Measurements from ENCODE around the gene SCUBE1. TPM values are rescaled to one million over a fixed set of nuclear protein-coding genes. Genes with fewer than 3 reads are reported as not detected.

SCUBE1 gene
- total RNA-seq, 1 experiment from 2014 or later, result 3.9 TPM

DNA sequence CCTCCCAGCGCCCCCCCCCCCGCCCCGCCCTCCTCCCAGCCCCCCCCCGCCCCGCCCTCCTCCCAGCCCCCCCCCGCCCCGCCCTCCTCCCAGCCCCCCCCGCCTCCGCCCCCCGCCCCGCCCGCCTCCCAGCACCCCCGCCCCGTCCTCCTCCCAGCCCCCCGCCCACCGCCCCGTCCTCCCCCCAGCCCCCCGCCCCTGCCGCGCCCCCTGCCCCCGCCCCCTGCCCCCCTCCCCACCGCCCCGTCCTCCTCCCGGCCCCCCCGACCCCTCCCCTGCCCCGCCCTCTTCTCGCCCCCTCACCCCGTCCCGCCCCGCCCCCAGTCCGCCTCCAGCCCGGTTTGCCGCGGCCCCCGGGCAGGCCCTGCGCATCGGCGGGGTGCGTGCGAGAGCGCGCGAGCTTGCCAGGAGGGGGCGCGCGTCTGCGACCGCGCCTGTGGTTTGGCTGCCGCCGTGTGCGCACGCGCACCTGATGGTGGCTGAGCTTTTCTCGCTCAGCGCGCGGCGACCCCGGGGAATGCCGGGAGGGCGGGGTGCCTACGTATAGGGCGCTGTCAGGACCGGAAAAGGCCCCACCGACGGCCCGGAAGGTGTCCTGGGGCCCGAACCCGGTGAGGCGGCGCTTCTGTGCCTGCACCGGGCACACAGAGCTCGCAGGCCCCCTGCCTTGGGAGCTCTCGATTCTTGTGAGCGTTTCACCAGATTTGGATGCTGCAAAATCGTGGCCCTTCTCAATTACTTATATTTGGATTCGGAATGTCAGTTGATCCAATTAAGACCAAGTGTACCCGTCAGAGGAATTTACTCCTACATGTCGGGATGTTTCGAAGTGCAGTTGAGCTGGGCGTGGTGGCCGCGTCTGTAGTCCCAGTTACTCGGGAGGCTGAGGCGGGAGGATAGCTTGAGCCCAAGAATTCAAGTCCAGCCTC is 155.7 kb downstream of the SCUBE1 start:
- H4K20me1 ChIP-seq (ENCODE audit: insufficient read depth), result no peaks in the 10 kb centered on the region
- POLR2A ChIA-PET, result interaction anchor here (0.9 to 1.4 kb wide), 7 partner anchors 9 to 572 kb away, joined by 3 to 9 read pairs (median 4); partner anchors contain the start of gene POLDIP3
- no peaks in the 10 kb centered on the region for H3K9me3 ChIP-seq (ENCODE audit: control insufficient read depth in 1 of 2, insufficient read depth in 1 of 2, low read depth in 1 of 2, low read length in 2 of 2)
- peaks cover 42% of the 10 kb centered on the region for H3K79me2 ChIP-seq (ENCODE audit: insufficient read depth, low read length)
- peak overlapping the region; percentile 78 for H2AFZ ChIP-seq (ENCODE audit: low read depth, low read length, poor library complexity, severe bottlenecking)
- DNase-seq (ENCODE audit: low read depth, low spot score), result peak; percentile 90
- no TSS peak for BruUV-seq (replicated peaks)
- ATAC-seq, result peak; percentile 89
- H3K4me3 ChIP-seq (replicated peaks in 1 of 2; ENCODE audit: low read depth in 1 of 2, low read length in 2 of 2), result peak overlapping the region; percentile 73 to 83
- H3K27ac ChIP-seq (ENCODE audit: low read depth, low read length), result peak overlapping the region; percentile 64
- H3K9ac ChIP-seq (ENCODE audit: low read length), result peak overlapping the region; percentile 80
- CTCF ChIA-PET, result interaction anchor here (0.7 to 1.4 kb wide), 9 partner anchors 9 to 240 kb away, joined by 3 to 11 read pairs (median 6); no protein-coding TSS in a partner anchor
- RAD21 ChIA-PET (ENCODE audit: low non-redundant PET in 1 of 2, low total read pairs in 2 of 2, uncharacterized antibody in 2 of 2, unreplicated experiment in 2 of 2), result interaction anchor here (0.6 to 1.2 kb wide), 2 partner anchors 9 to 41 kb away, joined by 4 to 5 read pairs; no protein-coding TSS in a partner anchor
- intact Hi-C loops (cut with micrococcal nuclease), result no loop called here
- H3K9me2 ChIP-seq (ENCODE audit: insufficient read depth), result no peaks in the 10 kb centered on the region
- H3K4me1 ChIP-seq (ENCODE audit: control insufficient read depth in 1 of 2, insufficient read depth in 2 of 2, low read length in 2 of 2), result peaks cover 9 to 36% of the 10 kb centered on the region in 2 experiments; a peak in 3 of 4 replicates
- no peaks in the 10 kb centered on the region for H3K27me3 ChIP-seq (ENCODE audit: insufficient read depth, low read length)
- peak overlapping the region; percentile 93 for H3K4me2 ChIP-seq (ENCODE audit: low read length)
- peaks cover 0 to 10% of the 10 kb centered on the region in 2 experiments; a peak in 2 of 4 replicates for H3K36me3 ChIP-seq (ENCODE audit: control insufficient read depth in 1 of 2, insufficient read depth in 2 of 2, low read length in 2 of 2)
- TF ChIP-seq, protein P1, sequence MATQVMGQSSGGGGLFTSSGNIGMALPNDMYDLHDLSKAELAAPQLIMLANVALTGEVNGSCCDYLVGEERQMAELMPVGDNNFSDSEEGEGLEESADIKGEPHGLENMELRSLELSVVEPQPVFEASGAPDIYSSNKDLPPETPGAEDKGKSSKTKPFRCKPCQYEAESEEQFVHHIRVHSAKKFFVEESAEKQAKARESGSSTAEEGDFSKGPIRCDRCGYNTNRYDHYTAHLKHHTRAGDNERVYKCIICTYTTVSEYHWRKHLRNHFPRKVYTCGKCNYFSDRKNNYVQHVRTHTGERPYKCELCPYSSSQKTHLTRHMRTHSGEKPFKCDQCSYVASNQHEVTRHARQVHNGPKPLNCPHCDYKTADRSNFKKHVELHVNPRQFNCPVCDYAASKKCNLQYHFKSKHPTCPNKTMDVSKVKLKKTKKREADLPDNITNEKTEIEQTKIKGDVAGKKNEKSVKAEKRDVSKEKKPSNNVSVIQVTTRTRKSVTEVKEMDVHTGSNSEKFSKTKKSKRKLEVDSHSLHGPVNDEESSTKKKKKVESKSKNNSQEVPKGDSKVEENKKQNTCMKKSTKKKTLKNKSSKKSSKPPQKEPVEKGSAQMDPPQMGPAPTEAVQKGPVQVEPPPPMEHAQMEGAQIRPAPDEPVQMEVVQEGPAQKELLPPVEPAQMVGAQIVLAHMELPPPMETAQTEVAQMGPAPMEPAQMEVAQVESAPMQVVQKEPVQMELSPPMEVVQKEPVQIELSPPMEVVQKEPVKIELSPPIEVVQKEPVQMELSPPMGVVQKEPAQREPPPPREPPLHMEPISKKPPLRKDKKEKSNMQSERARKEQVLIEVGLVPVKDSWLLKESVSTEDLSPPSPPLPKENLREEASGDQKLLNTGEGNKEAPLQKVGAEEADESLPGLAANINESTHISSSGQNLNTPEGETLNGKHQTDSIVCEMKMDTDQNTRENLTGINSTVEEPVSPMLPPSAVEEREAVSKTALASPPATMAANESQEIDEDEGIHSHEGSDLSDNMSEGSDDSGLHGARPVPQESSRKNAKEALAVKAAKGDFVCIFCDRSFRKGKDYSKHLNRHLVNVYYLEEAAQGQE (IDR thresholded peaks at IDR 0.05; ENCODE audit: low read depth), result no peak
- TF ChIP-seq, protein P2, sequence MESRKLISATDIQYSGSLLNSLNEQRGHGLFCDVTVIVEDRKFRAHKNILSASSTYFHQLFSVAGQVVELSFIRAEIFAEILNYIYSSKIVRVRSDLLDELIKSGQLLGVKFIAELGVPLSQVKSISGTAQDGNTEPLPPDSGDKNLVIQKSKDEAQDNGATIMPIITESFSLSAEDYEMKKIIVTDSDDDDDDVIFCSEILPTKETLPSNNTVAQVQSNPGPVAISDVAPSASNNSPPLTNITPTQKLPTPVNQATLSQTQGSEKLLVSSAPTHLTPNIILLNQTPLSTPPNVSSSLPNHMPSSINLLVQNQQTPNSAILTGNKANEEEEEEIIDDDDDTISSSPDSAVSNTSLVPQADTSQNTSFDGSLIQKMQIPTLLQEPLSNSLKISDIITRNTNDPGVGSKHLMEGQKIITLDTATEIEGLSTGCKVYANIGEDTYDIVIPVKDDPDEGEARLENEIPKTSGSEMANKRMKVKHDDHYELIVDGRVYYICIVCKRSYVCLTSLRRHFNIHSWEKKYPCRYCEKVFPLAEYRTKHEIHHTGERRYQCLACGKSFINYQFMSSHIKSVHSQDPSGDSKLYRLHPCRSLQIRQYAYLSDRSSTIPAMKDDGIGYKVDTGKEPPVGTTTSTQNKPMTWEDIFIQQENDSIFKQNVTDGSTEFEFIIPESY (IDR thresholded peaks at IDR 0.05; ENCODE audit: extremely low read depth, insufficient replicate concordance, low read length), result peak; percentile 51
- TF ChIP-seq SP1 (IDR thresholded peaks at IDR 0.05; ENCODE audit: low read depth) (peak; percentile 67), EZH2phosphoT487 (IDR thresholded peaks at IDR 0.05; ENCODE audit: borderline replicate concordance) (no peak), ELF1 (IDR thresholded peaks at IDR 0.05; ENCODE audit: borderline replicate concordance, low read depth) (no peak; the same call in 1 of the 2 replicates), TCF7L2 (IDR thresholded peaks at IDR 0.05; ENCODE audit: borderline replicate concordance, extremely low read depth, insufficient read depth, insufficient read length) (peak; percentile 71), EGR1 (IDR thresholded peaks at IDR 0.05; ENCODE audit: low read depth) (peak; percentile 51; the same call in 1 of the 2 replicates), JUND (IDR thresholded peaks at IDR 0.05) (no peak), EZH2 (IDR thresholded peaks at IDR 0.05) (no peak), SIN3A (IDR thresholded peaks at IDR 0.05; ENCODE audit: low read depth) (peak; percentile 88), RAD21 (IDR thresholded peaks at IDR 0.05; ENCODE audit: low read depth) (no peak; the same call in 1 of the 2 replicates), POLR2AphosphoS5 (IDR thresholded peaks at IDR 0.05; ENCODE audit: low read depth, low read length) (peak; percentile 96), YY1 (IDR thresholded peaks at IDR 0.05; ENCODE audit: extremely low read depth, insufficient replicate concordance, low read depth, low read length) (peak; percentile 50), ZFX (IDR thresholded peaks at IDR 0.05) (peak; percentile 64), POLR2A (IDR thresholded peaks at IDR 0.05; ENCODE audit: borderline replicate concordance, extremely low read depth, insufficient read depth, insufficient read length) (peak; percentile 95), CBX3 (IDR thresholded peaks at IDR 0.05; ENCODE audit: low read depth) (peak; percentile 99), ZNF274 (IDR thresholded peaks at IDR 0.05; ENCODE audit: low read depth, low read length) (no peak), CEBPB (IDR thresholded peaks at IDR 0.05; ENCODE audit: low read depth) (no peak), FOSL1 (IDR thresholded peaks at IDR 0.05; ENCODE audit: low read depth) (no peak)
- TF ChIP-seq, protein P3, sequence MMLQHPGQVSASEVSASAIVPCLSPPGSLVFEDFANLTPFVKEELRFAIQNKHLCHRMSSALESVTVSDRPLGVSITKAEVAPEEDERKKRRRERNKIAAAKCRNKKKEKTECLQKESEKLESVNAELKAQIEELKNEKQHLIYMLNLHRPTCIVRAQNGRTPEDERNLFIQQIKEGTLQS (IDR thresholded peaks at IDR 0.05), result no peak
- TF ChIP-seq, protein P4, sequence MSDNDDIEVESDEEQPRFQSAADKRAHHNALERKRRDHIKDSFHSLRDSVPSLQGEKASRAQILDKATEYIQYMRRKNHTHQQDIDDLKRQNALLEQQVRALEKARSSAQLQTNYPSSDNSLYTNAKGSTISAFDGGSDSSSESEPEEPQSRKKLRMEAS (IDR thresholded peaks at IDR 0.05), result peak; percentile 77

All from HCT116 (cell line).